RWPE2 (cell line): ENCODE data around the gene RAE1.

Experiments used
- ATAC-seq: fragments of 200-7000 bp; cut with Tn5 transposase; 3 replicates; pipeline ENCODE4 v1.9.1; 2021; ENCODE audit warnings: low read depth
- DNase-seq: peaks from one replicate; pipeline ENCODE4 v3.0.0-alpha.2; 2020; ENCODE audit warnings: low spot score
- H3K27ac ChIP-seq: fragments of 450-650 bp; 2 replicates; pipeline ENCODE4 v1.5.1; 2017; ENCODE audit warnings: mild to moderate bottlenecking; ENCODE audit not compliant: poor library complexity, severe bottlenecking
- H3K27me3 ChIP-seq: fragments of 250-450 bp; sonication (Bioruptor Pico); 2 replicates; pipeline ENCODE4 v1.5.1; 2021; ENCODE audit warnings: mild to moderate bottlenecking, moderate library complexity; ENCODE audit not compliant: insufficient read depth, poor library complexity, severe bottlenecking
- H3K36me3 ChIP-seq: fragments of 250-450 bp; sonication (Bioruptor Pico); 2 replicates; pipeline ENCODE4 v1.5.1; 2020; ENCODE audit warnings: low read depth, mild to moderate bottlenecking, moderate library complexity
- H3K4me1 ChIP-seq: fragments of 250-450 bp; sonication (Bioruptor Pico); 2 replicates; pipeline ENCODE4 v1.5.1; 2021; ENCODE audit warnings: mild to moderate bottlenecking, moderate library complexity; ENCODE audit not compliant: insufficient read depth, poor library complexity, severe bottlenecking
- H3K4me3 ChIP-seq: fragments of 250-450 bp; sonication (Bioruptor Pico); 2 replicates; pipeline ENCODE4 v1.5.1; 2021; ENCODE audit warnings: mild to moderate bottlenecking, moderate library complexity; ENCODE audit not compliant: severe bottlenecking
- H3K9me3 ChIP-seq: fragments of 250-450 bp; sonication (Bioruptor Pico); 2 replicates; pipeline ENCODE4 v1.5.1; 2021; ENCODE audit warnings: mild to moderate bottlenecking, moderate library complexity; ENCODE audit not compliant: severe bottlenecking
- TF ChIP-seq, protein P1 (sequence below): fragments of 450-650 bp; IDR thresholded peaks from one replicate; pipeline ENCODE4 v1.5.1; 2017; ENCODE audit warnings: mild to moderate bottlenecking, moderate library complexity; ENCODE audit not compliant: poor library complexity, severe bottlenecking

Gene RAE1

DNA sequence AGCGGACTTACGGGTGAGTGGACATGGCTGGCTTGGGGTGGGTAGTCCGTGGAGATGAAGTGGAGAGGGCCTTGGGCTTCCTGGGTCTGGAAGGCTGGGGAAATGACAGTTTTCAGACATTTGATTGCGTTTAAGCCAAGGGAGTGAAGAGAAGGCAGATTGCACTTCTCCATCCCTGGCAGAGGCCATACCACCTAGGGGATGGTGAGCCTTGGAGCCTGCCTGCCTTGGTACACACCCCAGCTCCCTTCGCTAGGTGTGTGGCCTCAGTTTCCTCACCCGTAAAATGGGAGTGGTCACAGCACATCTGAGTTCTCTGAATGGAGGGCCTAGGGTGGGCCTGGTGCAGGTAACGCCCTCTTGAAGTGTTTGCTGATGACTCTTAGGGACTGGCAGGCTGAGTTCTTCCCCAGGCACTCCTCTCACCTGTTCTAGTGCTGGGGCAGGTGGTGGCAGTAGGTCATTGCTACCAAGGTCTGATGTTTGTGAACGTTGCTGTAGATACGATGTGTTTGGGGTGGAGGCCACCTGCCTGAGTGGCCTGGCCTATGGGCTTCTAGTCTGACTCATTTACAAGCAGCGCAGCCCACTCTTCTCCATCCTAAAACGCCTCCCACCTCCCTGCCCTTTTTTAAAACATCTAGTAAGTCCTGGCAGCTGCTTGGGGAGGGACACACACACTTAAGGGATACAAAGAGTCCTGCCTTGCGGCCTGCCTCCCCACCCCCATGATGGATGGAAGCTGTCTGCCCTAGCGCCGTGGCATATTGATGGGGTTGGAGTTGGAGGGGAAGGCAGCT lies 42.5 kb downstream of the RAE1 start:
- H3K27ac ChIP-seq: no peak overlapping the region
- TF ChIP-seq, protein P1, sequence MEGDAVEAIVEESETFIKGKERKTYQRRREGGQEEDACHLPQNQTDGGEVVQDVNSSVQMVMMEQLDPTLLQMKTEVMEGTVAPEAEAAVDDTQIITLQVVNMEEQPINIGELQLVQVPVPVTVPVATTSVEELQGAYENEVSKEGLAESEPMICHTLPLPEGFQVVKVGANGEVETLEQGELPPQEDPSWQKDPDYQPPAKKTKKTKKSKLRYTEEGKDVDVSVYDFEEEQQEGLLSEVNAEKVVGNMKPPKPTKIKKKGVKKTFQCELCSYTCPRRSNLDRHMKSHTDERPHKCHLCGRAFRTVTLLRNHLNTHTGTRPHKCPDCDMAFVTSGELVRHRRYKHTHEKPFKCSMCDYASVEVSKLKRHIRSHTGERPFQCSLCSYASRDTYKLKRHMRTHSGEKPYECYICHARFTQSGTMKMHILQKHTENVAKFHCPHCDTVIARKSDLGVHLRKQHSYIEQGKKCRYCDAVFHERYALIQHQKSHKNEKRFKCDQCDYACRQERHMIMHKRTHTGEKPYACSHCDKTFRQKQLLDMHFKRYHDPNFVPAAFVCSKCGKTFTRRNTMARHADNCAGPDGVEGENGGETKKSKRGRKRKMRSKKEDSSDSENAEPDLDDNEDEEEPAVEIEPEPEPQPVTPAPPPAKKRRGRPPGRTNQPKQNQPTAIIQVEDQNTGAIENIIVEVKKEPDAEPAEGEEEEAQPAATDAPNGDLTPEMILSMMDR: no peak
- DNase-seq: peak; percentile 77
- no peak for ATAC-seq
- no peak overlapping the region for H3K4me3 ChIP-seq
- no peaks in the 10 kb centered on the region for H3K9me3 ChIP-seq
- H3K4me1 ChIP-seq: peaks cover 20% of the 10 kb centered on the region
- H3K27me3 ChIP-seq: no peaks in the 10 kb centered on the region
- peaks cover 15% of the 10 kb centered on the region for H3K36me3 ChIP-seq

DNA sequence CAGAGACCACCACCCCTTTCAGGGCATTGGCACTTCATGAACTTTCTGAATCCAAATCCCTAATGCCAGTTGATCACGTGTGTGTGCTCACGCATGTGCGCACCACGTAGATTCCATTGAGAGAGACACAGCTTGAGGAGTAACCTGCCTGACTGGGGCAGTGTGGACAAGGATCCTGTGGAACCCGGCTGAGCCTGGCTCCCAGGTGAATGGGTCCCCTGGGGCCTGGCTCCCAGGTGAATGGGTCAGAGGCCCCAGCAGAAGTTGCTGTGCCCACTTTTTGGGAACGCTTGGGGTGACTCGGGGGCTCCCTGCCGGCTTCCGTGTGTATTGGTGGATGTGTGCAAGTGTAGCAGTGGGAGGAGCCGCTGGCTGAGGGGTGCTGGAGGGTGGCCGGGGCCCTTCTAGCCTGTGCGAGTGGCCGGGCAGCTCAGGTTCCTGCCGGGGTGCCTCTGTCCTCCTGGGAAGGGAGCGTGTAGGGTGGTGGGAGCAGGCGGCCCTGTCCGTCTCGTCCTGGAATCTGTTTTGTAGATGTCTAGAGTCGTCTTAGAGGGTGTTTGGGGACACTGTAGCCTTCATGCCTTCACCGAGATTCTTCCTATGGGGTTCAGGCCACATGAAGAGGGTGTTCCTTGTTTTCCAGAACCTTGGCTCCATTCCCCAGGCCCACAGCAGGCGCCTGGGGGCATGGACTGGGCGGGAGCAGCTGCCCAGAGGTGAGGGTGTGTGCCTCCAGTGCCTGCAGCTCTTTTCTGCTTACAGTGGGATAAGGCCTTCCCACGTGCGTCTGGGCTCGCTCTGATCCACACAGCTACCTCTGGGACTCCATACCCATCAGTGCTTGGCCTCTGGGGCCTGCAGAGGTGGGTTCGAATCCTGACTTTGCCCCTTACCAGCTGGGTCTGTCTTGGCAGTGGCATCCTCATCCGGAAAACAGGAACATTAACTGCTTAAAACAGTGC lies 43.3 kb downstream of the RAE1 start:
- Histone ChIP-seq H3K9me3 (no peaks in the 10 kb centered on the region), H3K4me1 (peaks cover 20% of the 10 kb centered on the region), H3K4me3 (no peak overlapping the region), H3K27ac (no peak overlapping the region), H3K36me3 (peaks cover 15% of the 10 kb centered on the region), H3K27me3 (no peaks in the 10 kb centered on the region)
- ATAC-seq (no peak), DNase-seq (no peak)
- TF ChIP-seq, protein P1: no peak

- ATAC-seq (peak; percentile 72), DNase-seq (peak; percentile 92)
- TF ChIP-seq, protein P1: no peak
- H3K27ac ChIP-seq: peak overlapping the region; percentile 12
- H3K4me1 ChIP-seq: peaks cover 13% of the 10 kb centered on the region
- no peak overlapping the region for H3K4me3 ChIP-seq
- peaks cover 15% of the 10 kb centered on the region for H3K36me3 ChIP-seq
- no peaks in the 10 kb centered on the region for H3K27me3 ChIP-seq
- no peaks in the 10 kb centered on the region for H3K9me3 ChIP-seq
These were observed 44.3 kb downstream of the RAE1 start for GRCh38 chr20:57395111-57395966.

DNA sequence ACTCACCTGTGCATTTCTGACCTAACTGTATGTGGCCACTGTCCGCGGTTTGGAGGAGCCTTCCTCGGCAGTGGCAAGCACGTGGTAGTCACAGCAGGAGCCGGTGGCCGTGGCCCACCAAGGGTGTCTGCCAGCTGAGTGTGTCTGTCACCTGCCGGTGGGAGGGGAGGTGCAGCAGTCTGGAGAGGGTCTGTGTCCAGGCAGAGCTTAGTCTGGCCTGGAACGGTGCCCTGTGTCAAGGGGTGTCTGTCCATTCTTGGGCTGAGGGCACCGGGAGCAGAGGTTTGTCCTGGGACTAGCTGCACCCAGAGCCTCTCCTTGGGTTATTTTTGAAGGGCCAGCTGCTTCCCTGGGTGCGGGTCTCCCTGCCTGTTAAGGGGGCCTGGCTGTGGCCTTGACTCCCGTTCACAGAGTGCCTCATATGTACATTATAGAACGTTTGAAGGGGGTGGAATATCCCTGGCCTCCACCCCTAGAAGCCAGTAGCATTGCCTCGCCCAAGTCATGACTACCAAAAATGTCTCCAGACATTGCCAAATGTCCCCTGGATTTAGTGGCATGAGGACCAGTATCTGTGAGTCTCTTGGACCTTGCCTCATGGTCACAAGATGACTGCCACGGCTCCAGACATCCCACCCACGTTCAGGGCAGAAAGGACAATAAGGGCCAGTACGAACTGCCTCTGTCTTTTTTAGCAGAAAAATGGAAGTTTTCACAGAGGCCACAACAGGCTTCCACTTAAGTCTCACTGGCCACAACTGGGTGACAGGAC lies 45.3 kb downstream of the RAE1 start:
- DNase-seq (peak; percentile 82), ATAC-seq (no peak)
- peaks cover 9% of the 10 kb centered on the region for H3K4me1 ChIP-seq
- no peak overlapping the region for H3K4me3 ChIP-seq
- TF ChIP-seq, protein P1: no peak
- H3K9me3 ChIP-seq: no peaks in the 10 kb centered on the region
- peaks cover 15% of the 10 kb centered on the region for H3K36me3 ChIP-seq
- no peak overlapping the region for H3K27ac ChIP-seq
- H3K27me3 ChIP-seq: no peaks in the 10 kb centered on the region
